Endothelial cell of umbilical vein (primary cell): ENCODE results near the gene DPF1. TPM values are rescaled to one million over a fixed set of nuclear protein-coding genes. Genes with fewer than 3 reads are reported as not detected.

Source experiments
- BruUV-seq: library from RNA; stranded (reverse); fragments of 400-500 nt; replicated peaks from 2 replicates; lab custom pipeline; 2021; lab: Mats Ljungman, UMichigan
- CTCF ChIA-PET: fragments of 300-600, 350-600 bp; sonication (Branson Sonifier 250); formaldehyde crosslinking; loops from one replicate; lab custom pipeline; 2021; ENCODE audit warnings: antibody characterized with exemption, inconsistent platforms; lab: Charles Lee
- POLR2A ChIA-PET: fragments of 300-600, 350-600 bp; sonication (Branson Sonifier 250); formaldehyde crosslinking; loops from one replicate; lab custom pipeline; 2021; ENCODE audit warnings: antibody characterized with exemption, inconsistent platforms; lab: Charles Lee
- DNase-seq: peaks from one replicate; pipeline ENCODE4 v3.0.0-alpha.2; 2011; ENCODE audit warnings: low read depth, low spot score
- FAIRE-seq: peaks from 2 replicates; lab custom pipeline; 2011; peaks lifted over from hg19 to GRCh38; lab: Jason Lieb, UNC
- H2AFZ ChIP-seq: 2 replicates; pipeline ENCODE4 v1.6.0; 2012; ENCODE audit warnings: low read depth, low read length, control low read depth, inconsistent platforms
- H3K27ac ChIP-seq: 2 replicates; pipeline ENCODE4 v1.5.1; 2011; ENCODE audit warnings: low read depth, mild to moderate bottlenecking, control low read depth, low read length, moderate library complexity; ENCODE audit not compliant: insufficient read depth
- H3K27me3 ChIP-seq, 2 experiments: 2 replicates each; pipeline versions ENCODE4 v1.6.0 to v1.6.1; 2011; ENCODE audit warnings: low read length in 2 of 2, mixed read lengths in 1 of 2; ENCODE audit not compliant: control insufficient read depth in 2 of 2, insufficient read depth in 2 of 2
- H3K36me3 ChIP-seq, 2 experiments: 2 replicates in 1 of 2; 3 replicates in 1 of 2; pipeline ENCODE4 v1.5.1; 2011; ENCODE audit warnings: low read length in 2 of 2, mild to moderate bottlenecking in 1 of 2, moderate library complexity in 1 of 2; ENCODE audit not compliant: control insufficient read depth in 2 of 2, insufficient read depth in 2 of 2; ENCODE audit errors: extremely low read depth in 1 of 2
- H3K4me1 ChIP-seq: 3 replicates; pipeline ENCODE4 v1.5.1; 2011; ENCODE audit warnings: mild to moderate bottlenecking, low read length; ENCODE audit not compliant: control insufficient read depth, insufficient read depth; ENCODE audit errors: extremely low read depth
- H3K4me2 ChIP-seq: 2 replicates; pipeline ENCODE4 v1.6.1; 2011; ENCODE audit warnings: low read length, control low read depth, mixed read lengths; ENCODE audit not compliant: insufficient read depth
- H3K4me3 ChIP-seq, 3 experiments: fragments of 200-600 bp in 1 of 3; sonication (generic), shearing (Covaris generic) in 1 of 3; replicated peaks in 1 of 3; 2 replicates each; pipeline ENCODE4 v1.5.1; 2011 to 2016; ENCODE audit warnings: control low read depth in 3 of 3, low read length in 3 of 3, mild to moderate bottlenecking in 2 of 3, inconsistent platforms in 1 of 3, low read depth in 1 of 3, moderate library complexity in 1 of 3; ENCODE audit not compliant: insufficient read depth in 1 of 3
- H3K79me2 ChIP-seq: 2 replicates; pipeline ENCODE4 v1.6.0; 2012; ENCODE audit warnings: low read length, inconsistent platforms; ENCODE audit not compliant: control insufficient read depth, insufficient read depth
- H3K9ac ChIP-seq: replicated peaks from 2 replicates; pipeline ENCODE3; 2011; ENCODE audit warnings: low read length, control low read depth; ENCODE audit not compliant: insufficient read depth; ENCODE audit errors: extremely low read depth
- H3K9me1 ChIP-seq: replicated peaks from 3 replicates; pipeline ENCODE4 v1.6.0; 2011; ENCODE audit warnings: mild to moderate bottlenecking, low read length; ENCODE audit not compliant: control insufficient read depth, insufficient read depth; ENCODE audit errors: extremely low read depth
- H3K9me3 ChIP-seq: replicated peaks from 2 replicates; pipeline ENCODE4 v1.5.1; 2012; ENCODE audit warnings: low read length, inconsistent platforms; ENCODE audit not compliant: control insufficient read depth, insufficient read depth
- H4K20me1 ChIP-seq: replicated peaks from 2 replicates; pipeline ENCODE3; 2011; ENCODE audit warnings: mild to moderate bottlenecking, low read length; ENCODE audit not compliant: control insufficient read depth, insufficient read depth; ENCODE audit errors: extremely low read depth
- EZH2 ChIP-seq: IDR thresholded peaks from 2 replicates; pipeline ENCODE4 v1.6.1; 2012; ENCODE audit warnings: borderline replicate concordance, low read depth, mild to moderate bottlenecking, moderate library complexity, low read length, inconsistent platforms; ENCODE audit not compliant: severe bottlenecking
- FOS ChIP-seq: IDR thresholded peaks from 2 replicates; pipeline ENCODE4 v1.6.1; 2011; ENCODE audit warnings: mild to moderate bottlenecking, low read length, moderate library complexity, borderline replicate concordance; ENCODE audit not compliant: insufficient read depth
- GATA2 ChIP-seq: IDR thresholded peaks from 2 replicates; pipeline ENCODE4 v1.7.0; 2011; ENCODE audit warnings: low read depth, mild to moderate bottlenecking, moderate library complexity, mixed read lengths, low read length; ENCODE audit not compliant: insufficient read length, insufficient read depth
- JUN ChIP-seq: IDR thresholded peaks from 2 replicates; pipeline ENCODE4 v1.6.1; 2011; ENCODE audit warnings: borderline replicate concordance, low read depth; ENCODE audit not compliant: insufficient read length, insufficient read depth
- MAX ChIP-seq: IDR thresholded peaks from 2 replicates; pipeline ENCODE4 v1.6.1; 2011; ENCODE audit not compliant: insufficient read depth, insufficient read length
- MYC ChIP-seq: IDR thresholded peaks from one replicate; pipeline ENCODE4 v1.6.1; 2011; ENCODE audit warnings: mild to moderate bottlenecking, low read depth, low read length
- POLR2A ChIP-seq: IDR thresholded peaks from 2 replicates; pipeline ENCODE4 v1.6.1; 2012; ENCODE audit warnings: low read depth, mild to moderate bottlenecking, control low read depth, low read length
- POLR2AphosphoS5 ChIP-seq: IDR thresholded peaks from 2 replicates; pipeline ENCODE4 v1.6.1; 2012; ENCODE audit warnings: low read depth, mild to moderate bottlenecking, control low read depth, low read length, moderate library complexity; ENCODE audit not compliant: insufficient read depth
- dilution Hi-C: fragments of 300-500 bp; cut with MboI; formaldehyde crosslinking; loops from one replicate; pipeline ENCODE4 v1.15.0; 2019; ENCODE audit warnings: low sequenced_read_pairs; ENCODE audit not compliant: extremely low pct_ligation_motif_present
- intact Hi-C: fragments of 100-400 bp; cut with micrococcal nuclease; formaldehyde crosslinking; loops from one replicate; pipeline ENCODE4 v1.10.0; 2022
- polyA plus RNA-seq, 4 experiments: library from polyadenylated mRNA; depleted of rRNA in 3 of 4; stranded (reverse) in 3 of 4; unstranded in 1 of 4; fragments of >200 nt; gene quantifications; 2 replicates each; pipeline versions ENCODE4 v1.2.1 to v1.2.3, GENCODE V29; 2011 to 2012; ENCODE audit warnings: missing spikeins in 1 of 4
- total RNA-seq: library from RNA; stranded (reverse); gene quantifications from 2 replicates; pipeline ENCODE4 v1.2.3, GENCODE V29; 2021
- TF ChIP-seq, protein P1 (sequence below), 2 donors: IDR thresholded peaks; 1 replicate in 1 of 2; 2 replicates in 1 of 2; pipeline ENCODE4 v1.5.1; 2011; ENCODE audit warnings: low read length in 2 of 2, mild to moderate bottlenecking in 2 of 2, moderate library complexity in 2 of 2, control low read depth in 1 of 2, inconsistent platforms in 1 of 2, low read depth in 1 of 2; ENCODE audit not compliant: insufficient read depth in 1 of 2; ENCODE audit errors: extremely low read depth in 1 of 2

DPF1 gene
- total and polyA plus RNA-seq, 2 donors (not counting 3 experiments of a cell fraction or from before 2014, with no cell fraction given) = 2.0 to 3.9 TPM

DNA sequence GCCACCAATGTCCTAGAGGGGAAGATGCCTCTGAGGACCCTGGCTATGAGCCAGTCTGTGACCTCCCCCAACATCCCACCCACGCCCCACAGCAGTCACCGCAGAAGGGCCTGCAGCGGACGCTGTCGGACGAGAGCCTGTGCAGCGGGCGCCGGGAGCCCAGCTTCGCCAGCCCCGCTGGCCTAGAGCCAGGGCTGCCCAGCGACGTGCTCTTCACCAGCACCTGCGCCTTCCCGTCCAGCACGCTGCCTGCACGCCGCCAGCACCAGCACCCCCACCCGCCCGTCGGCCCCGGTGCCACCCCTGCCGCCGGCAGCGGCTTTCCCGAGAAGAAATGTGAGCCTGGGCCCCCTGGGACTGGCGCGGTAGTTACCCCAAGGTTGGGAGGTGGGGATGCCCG, 30.6 kb downstream of the DPF1 start:
- Histone ChIP-seq H4K20me1 (no peaks in the 10 kb centered on the region), H3K9ac (no peak overlapping the region), H3K79me2 (no peaks in the 10 kb centered on the region), H3K36me3 (peaks cover 0 to 6% of the 10 kb centered on the region in 2 experiments), H3K4me3 (no peak overlapping the region), H3K9me3 (no peaks in the 10 kb centered on the region), H3K4me1 (no peaks in the 10 kb centered on the region), H3K27ac (no peak overlapping the region), H3K27me3 (no peaks in the 10 kb centered on the region), H3K4me2 (no peak overlapping the region), H2AFZ (no peak overlapping the region), H3K9me1 (no peaks in the 10 kb centered on the region)
- ChIA-PET POLR2A (no interaction called here), CTCF (no interaction called here)
- BruUV-seq = no TSS peak
- intact Hi-C loops = no loop called here
- no peak for TF ChIP-seq JUN
- no peak for TF ChIP-seq MYC
- TF ChIP-seq EZH2 = no peak
- TF ChIP-seq, protein P1, sequence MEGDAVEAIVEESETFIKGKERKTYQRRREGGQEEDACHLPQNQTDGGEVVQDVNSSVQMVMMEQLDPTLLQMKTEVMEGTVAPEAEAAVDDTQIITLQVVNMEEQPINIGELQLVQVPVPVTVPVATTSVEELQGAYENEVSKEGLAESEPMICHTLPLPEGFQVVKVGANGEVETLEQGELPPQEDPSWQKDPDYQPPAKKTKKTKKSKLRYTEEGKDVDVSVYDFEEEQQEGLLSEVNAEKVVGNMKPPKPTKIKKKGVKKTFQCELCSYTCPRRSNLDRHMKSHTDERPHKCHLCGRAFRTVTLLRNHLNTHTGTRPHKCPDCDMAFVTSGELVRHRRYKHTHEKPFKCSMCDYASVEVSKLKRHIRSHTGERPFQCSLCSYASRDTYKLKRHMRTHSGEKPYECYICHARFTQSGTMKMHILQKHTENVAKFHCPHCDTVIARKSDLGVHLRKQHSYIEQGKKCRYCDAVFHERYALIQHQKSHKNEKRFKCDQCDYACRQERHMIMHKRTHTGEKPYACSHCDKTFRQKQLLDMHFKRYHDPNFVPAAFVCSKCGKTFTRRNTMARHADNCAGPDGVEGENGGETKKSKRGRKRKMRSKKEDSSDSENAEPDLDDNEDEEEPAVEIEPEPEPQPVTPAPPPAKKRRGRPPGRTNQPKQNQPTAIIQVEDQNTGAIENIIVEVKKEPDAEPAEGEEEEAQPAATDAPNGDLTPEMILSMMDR (IDR thresholded peaks at IDR 0.05; ENCODE audit: extremely low read depth in 1 of 2, insufficient read depth in 1 of 2, low read depth in 1 of 2, low read length in 2 of 2) = no peak
- no peak for TF ChIP-seq MAX
- no peak for TF ChIP-seq FOS
- no peak for TF ChIP-seq POLR2A
- TF ChIP-seq POLR2AphosphoS5 = no peak
- TF ChIP-seq GATA2 = no peak
- no peak for FAIRE-seq
- DNase-seq = no peak
- dilution Hi-C loops = no loop called here
